ENCODE measurements around the gene ATXN2. TPM values are rescaled to one million over a fixed set of nuclear protein-coding genes. Genes with fewer than 3 reads are reported as not detected.
"Not testable (repeated sequence)": the region's sequence is repeated elsewhere in the genome, so short reads cannot be mapped to it uniquely, and the experiment has no call there.

ATXN2 gene
- total and polyA plus RNA-seq, 2 donors from 2014 or later = 27.1 to 56.5 TPM

DNA sequence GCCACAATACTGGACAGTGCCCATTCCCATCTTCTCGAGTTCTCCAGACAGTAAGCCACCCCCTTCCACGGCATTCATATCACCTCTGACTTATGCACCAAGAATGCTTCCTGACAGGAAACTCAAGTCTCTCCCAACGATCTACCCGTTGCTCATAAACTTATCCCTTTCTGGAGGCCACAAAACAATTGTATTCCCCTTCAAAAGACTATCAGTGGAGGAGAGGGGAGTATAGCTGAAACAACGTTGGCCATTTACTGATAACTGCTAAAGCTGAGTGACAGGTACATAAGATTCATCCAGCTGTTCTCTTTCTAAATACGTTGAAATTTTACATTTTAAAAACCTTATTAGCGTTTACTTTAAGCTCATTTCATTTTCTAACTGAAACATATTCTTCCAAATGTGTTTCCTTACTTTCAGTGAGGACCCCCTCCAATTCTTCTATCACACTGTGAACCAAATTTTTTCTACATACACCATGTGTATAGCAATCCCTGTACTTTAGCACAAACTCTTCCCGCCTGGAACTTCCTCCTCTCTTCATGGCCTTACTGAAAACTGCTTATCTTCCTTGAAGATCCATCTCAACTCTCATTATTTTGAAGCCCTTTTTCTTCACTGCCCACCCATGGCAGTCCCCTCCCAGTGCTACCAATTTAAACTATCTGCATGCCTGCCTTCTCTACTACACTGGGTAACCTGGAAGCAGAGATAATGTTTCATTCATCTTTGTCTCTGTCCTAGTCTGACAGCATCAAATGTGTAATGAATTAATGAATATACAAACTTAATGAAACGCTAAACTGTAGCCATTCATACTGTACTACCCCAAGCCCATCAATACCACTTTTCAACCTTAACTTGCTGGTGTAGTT lies 28.8 kb downstream of the ATXN2 start:
- DNase-seq = no peak
- TF ChIP-seq, protein P1, sequence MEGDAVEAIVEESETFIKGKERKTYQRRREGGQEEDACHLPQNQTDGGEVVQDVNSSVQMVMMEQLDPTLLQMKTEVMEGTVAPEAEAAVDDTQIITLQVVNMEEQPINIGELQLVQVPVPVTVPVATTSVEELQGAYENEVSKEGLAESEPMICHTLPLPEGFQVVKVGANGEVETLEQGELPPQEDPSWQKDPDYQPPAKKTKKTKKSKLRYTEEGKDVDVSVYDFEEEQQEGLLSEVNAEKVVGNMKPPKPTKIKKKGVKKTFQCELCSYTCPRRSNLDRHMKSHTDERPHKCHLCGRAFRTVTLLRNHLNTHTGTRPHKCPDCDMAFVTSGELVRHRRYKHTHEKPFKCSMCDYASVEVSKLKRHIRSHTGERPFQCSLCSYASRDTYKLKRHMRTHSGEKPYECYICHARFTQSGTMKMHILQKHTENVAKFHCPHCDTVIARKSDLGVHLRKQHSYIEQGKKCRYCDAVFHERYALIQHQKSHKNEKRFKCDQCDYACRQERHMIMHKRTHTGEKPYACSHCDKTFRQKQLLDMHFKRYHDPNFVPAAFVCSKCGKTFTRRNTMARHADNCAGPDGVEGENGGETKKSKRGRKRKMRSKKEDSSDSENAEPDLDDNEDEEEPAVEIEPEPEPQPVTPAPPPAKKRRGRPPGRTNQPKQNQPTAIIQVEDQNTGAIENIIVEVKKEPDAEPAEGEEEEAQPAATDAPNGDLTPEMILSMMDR (IDR thresholded peaks at IDR 0.05; ENCODE audit: borderline replicate concordance, extremely low read depth, insufficient read depth) = no peak
- Histone ChIP-seq H3K9me3 (ENCODE audit: control insufficient read depth in 2 of 3, insufficient read depth in 1 of 3, low read length in 3 of 3) (no peaks in the 10 kb centered on the region), H3K27me3 (ENCODE audit: control insufficient read depth, insufficient read depth, low read length) (no peaks in the 10 kb centered on the region), H3K4me1 (ENCODE audit: control insufficient read depth in 2 of 3, insufficient read depth in 2 of 3, low read depth in 1 of 3, low read length in 3 of 3) (peaks cover 0 to 5% (median 2%) of the 10 kb centered on the region in 3 donors), H3K27ac (ENCODE audit: low read depth in 2 of 2, low read length in 2 of 2) (no peak overlapping the region), H3K4me3 (ENCODE audit: low read length in 3 of 3) (no peak overlapping the region), H3K9ac (ENCODE audit: low read length in 3 of 3) (no peak overlapping the region), H3K36me3 (ENCODE audit: control insufficient read depth in 2 of 3, insufficient read depth in 3 of 3, low read length in 3 of 3) (no peaks in the 10 kb centered on the region)
- no peak for FAIRE-seq
- intact Hi-C loops (cut with DNase I) = no loop called here

DNA sequence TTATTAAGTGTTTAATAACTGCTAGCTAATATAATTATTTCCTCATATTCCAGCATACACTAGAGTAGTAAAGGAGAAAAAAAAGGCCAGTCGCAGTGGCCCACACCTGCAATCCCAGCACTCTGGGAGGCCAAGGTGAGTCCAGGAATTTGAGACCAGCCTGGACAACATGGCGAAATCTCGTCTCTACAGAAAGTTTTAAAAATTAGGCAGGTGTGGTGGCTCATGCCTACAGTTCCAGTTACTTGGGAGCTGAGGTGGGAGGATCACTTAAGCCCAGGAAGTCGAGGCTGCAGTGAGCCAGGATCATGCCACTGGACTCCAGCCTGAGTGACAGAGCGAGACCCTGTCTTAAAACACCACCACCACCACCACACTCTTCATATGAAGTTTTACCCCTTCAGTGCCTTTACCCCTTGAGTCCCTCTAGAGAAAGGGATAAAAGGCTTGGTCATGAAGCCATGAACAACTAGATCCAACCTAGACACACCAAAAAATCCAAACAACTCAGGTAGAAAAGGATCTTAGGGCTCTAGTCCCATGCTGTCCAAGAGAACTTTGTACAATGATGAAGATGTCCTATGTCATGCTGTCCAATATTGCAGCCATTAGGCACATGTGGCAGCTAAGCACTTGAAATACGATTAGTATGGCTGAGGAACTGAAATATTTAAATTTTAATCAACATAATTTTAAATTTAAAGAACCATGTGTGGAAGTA lies 29.6 kb downstream of the ATXN2 start:
- Histone ChIP-seq H3K27ac (ENCODE audit: low read depth in 2 of 2, low read length in 2 of 2) (no peak overlapping the region), H3K4me1 (ENCODE audit: control insufficient read depth in 2 of 3, insufficient read depth in 2 of 3, low read depth in 1 of 3, low read length in 3 of 3) (peaks cover 0 to 5% (median 2%) of the 10 kb centered on the region in 3 donors)
- intact Hi-C loops (cut with DNase I) = no loop called here

DNA sequence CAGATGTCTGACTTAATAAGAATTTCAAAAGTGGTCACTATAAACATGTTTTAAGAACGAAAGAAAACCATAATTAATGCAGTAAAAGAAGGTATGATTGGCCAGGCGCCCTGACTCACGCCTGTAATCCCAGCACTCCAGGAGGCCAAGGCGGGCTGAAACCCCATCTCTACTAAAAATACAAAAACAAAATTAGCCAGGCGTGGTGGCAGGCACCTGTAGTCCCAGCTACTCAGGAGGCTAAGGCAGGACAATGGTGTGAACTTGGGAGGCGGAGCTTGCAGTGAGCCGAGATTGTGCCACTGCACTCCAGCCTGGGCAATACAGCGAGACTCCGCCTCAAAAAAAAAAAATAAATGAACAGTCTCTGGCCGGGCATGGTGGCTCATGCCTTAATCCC lies 38.3 kb downstream of the ATXN2 start:
- peaks cover 0 to 19% (median 4%) of the 10 kb centered on the region in 3 donors for H3K4me1 ChIP-seq (ENCODE audit: control insufficient read depth in 2 of 3, insufficient read depth in 2 of 3, low read depth in 1 of 3, low read length in 3 of 3)
- H3K9me3 ChIP-seq (ENCODE audit: control insufficient read depth in 2 of 3, insufficient read depth in 1 of 3, low read length in 3 of 3); FAIRE-seq; H3K27ac ChIP-seq (ENCODE audit: low read depth in 2 of 2, low read length in 2 of 2); H3K27me3 ChIP-seq (ENCODE audit: control insufficient read depth, insufficient read depth, low read length); H3K9ac ChIP-seq (ENCODE audit: low read length in 3 of 3); intact Hi-C loops (cut with DNase I); H3K36me3 ChIP-seq (ENCODE audit: control insufficient read depth in 2 of 3, insufficient read depth in 3 of 3, low read length in 3 of 3); H3K4me3 ChIP-seq (ENCODE audit: low read length in 3 of 3); DNase-seq: not testable (repeated sequence)

More for the DNA sequence above, 29.6 kb downstream of the ATXN2 start:
- Histone ChIP-seq H3K27me3 (ENCODE audit: control insufficient read depth, insufficient read depth, low read length) (no peaks in the 10 kb centered on the region), H3K4me3 (ENCODE audit: low read length in 3 of 3) (no peak overlapping the region), H3K36me3 (ENCODE audit: control insufficient read depth in 2 of 3, insufficient read depth in 3 of 3, low read length in 3 of 3) (no peaks in the 10 kb centered on the region), H3K9ac (ENCODE audit: low read length in 3 of 3) (no peak overlapping the region), H3K9me3 (ENCODE audit: control insufficient read depth in 2 of 3, insufficient read depth in 1 of 3, low read length in 3 of 3) (no peaks in the 10 kb centered on the region)
- TF ChIP-seq, protein P1 (IDR thresholded peaks at IDR 0.05; ENCODE audit: borderline replicate concordance, extremely low read depth, insufficient read depth) = no peak
- DNase-seq = no peak
- no peak for FAIRE-seq

DNA sequence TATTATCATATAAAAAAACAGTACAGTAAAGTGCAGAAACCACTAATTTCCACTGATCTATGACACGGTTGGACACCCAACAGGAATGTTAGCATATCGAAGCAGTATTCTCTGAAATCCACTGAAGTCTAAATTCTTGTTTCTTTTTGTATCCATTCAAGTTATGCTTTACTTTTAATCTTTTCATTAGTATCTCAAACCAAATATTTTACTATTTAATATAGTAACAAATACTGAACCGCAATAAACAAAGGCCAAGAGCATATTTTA lies 41.1 kb downstream of the ATXN2 start:
- no peak overlapping the region for H3K27ac ChIP-seq (ENCODE audit: low read depth in 2 of 2, low read length in 2 of 2)
- TF ChIP-seq, protein P1 (IDR thresholded peaks at IDR 0.05; ENCODE audit: borderline replicate concordance, extremely low read depth, insufficient read depth) = no peak
- FAIRE-seq = no peak

More for the DNA sequence above, 41.1 kb downstream of the ATXN2 start:
- no peak overlapping the region for H3K4me3 ChIP-seq (ENCODE audit: low read length in 3 of 3)
- peaks cover 0 to 2% (median 0%) of the 10 kb centered on the region in 3 donors for H3K36me3 ChIP-seq (ENCODE audit: control insufficient read depth in 2 of 3, insufficient read depth in 3 of 3, low read length in 3 of 3)
- no peaks in the 10 kb centered on the region for H3K9me3 ChIP-seq (ENCODE audit: control insufficient read depth in 2 of 3, insufficient read depth in 1 of 3, low read length in 3 of 3)
- H3K27me3 ChIP-seq (ENCODE audit: control insufficient read depth, insufficient read depth, low read length) = no peaks in the 10 kb centered on the region
- no peak overlapping the region for H3K9ac ChIP-seq (ENCODE audit: low read length in 3 of 3)
- intact Hi-C loops (cut with DNase I) = no loop called here
- DNase-seq = no peak
- H3K4me1 ChIP-seq (ENCODE audit: control insufficient read depth in 2 of 3, insufficient read depth in 2 of 3, low read depth in 1 of 3, low read length in 3 of 3) = peaks cover 0 to 9% (median 2%) of the 10 kb centered on the region in 3 donors
